HepG2 (cell line): ENCODE measurements around the gene KCNJ4. TPM values are rescaled to one million over a fixed set of nuclear protein-coding genes. Genes with fewer than 3 reads are reported as not detected.

Source experiments
- ATF7-NPFF ChIP-seq: sonication (generic); formaldehyde crosslinking; IDR thresholded peaks from 2 replicates; pipeline ENCODE4 v1.8.1; 2023; ENCODE audit warnings: mild to moderate bottlenecking, low read depth, missing genetic modification reagents, moderate library complexity
- HNF1A ChIP-seq, 2 experiments: sonication (generic) in 1 of 2; formaldehyde crosslinking in 1 of 2; IDR thresholded peaks; 2 replicates each; pipeline versions ENCODE4 v1.4.0 to v1.6.1; 2016 to 2020; ENCODE audit warnings: borderline replicate concordance in 1 of 2, low read depth in 1 of 2, mild to moderate bottlenecking in 1 of 2, missing genetic modification reagents in 1 of 2
- HOXA3 ChIP-seq: sonication (generic); formaldehyde crosslinking; IDR thresholded peaks from 2 replicates; pipeline ENCODE4 v1.5.0; 2020; ENCODE audit warnings: missing genetic modification reagents
- ISX ChIP-seq: sonication (generic); formaldehyde crosslinking; conservative IDR thresholded peaks from 2 replicates; pipeline ENCODE4 v1.5.0; 2020; ENCODE audit warnings: missing genetic modification reagents
- KAT2B ChIP-seq: fragments of 150-350 bp; IDR thresholded peaks from 2 replicates; pipeline ENCODE4 v1.6.1; 2014; ENCODE audit warnings: low read depth, low read length, borderline replicate concordance
- KDM1A ChIP-seq: IDR thresholded peaks from 2 replicates; pipeline ENCODE4 v1.6.1; 2016; ENCODE audit warnings: missing compliant biosample characterization
- KDM4B ChIP-seq: sonication (generic); formaldehyde crosslinking; IDR thresholded peaks from 2 replicates; pipeline ENCODE4 v1.4.0; 2020; ENCODE audit warnings: missing genetic modification reagents
- KLF16 ChIP-seq, 2 experiments: sonication (generic) in 1 of 2; formaldehyde crosslinking in 1 of 2; IDR thresholded peaks; 2 replicates each; pipeline versions ENCODE4 v1.6.1 to v1.8.0; 2016 to 2023; ENCODE audit warnings: missing genetic modification reagents in 2 of 2, missing compliant biosample characterization in 1 of 2
- MAF1 ChIP-seq: sonication (generic); formaldehyde crosslinking; IDR thresholded peaks from 2 replicates; pipeline ENCODE4 v1.5.0; 2020; ENCODE audit warnings: missing genetic modification reagents, borderline replicate concordance
- MTA1 ChIP-seq: sonication (generic); formaldehyde crosslinking; IDR thresholded peaks from 2 replicates; pipeline ENCODE4 v1.4.0; 2020; ENCODE audit warnings: missing genetic modification reagents, mild to moderate bottlenecking, borderline replicate concordance
- MYPOP ChIP-seq: sonication (generic); formaldehyde crosslinking; IDR thresholded peaks from 2 replicates; pipeline ENCODE4 v1.8.1; 2023; ENCODE audit warnings: mild to moderate bottlenecking, moderate library complexity, missing genetic modification reagents
- PBX2 ChIP-seq: IDR thresholded peaks from 2 replicates; pipeline ENCODE4 v1.6.1; 2016; ENCODE audit warnings: control low read depth
- RBAK ChIP-seq: sonication (generic); formaldehyde crosslinking; IDR thresholded peaks from 2 replicates; pipeline ENCODE4 v1.5.1; 2020; ENCODE audit warnings: mild to moderate bottlenecking, missing genetic modification reagents
- RBM22 ChIP-seq: fragments of 200-400 bp; formaldehyde crosslinking; optimal IDR thresholded peaks from 2 replicates; pipeline ENCODE3; 2017; ENCODE audit warnings: mild to moderate bottlenecking, low read length, moderate library complexity
- SNAPC5 ChIP-seq: sonication (generic); formaldehyde crosslinking; IDR thresholded peaks from 2 replicates; pipeline ENCODE4 v1.8.1; 2023; ENCODE audit warnings: mild to moderate bottlenecking, missing genetic modification reagents, borderline replicate concordance
- ZIK1 ChIP-seq: sonication (generic); formaldehyde crosslinking; IDR thresholded peaks from 2 replicates; pipeline ENCODE4 v1.5.0; 2020; ENCODE audit warnings: mild to moderate bottlenecking, low read depth, missing genetic modification reagents, borderline replicate concordance
- ZNF143 ChIP-seq: sonication (generic); formaldehyde crosslinking; IDR thresholded peaks from 2 replicates; pipeline ENCODE4 v1.4.0; 2020; ENCODE audit warnings: missing genetic modification reagents
- ZNF562 ChIP-seq: sonication (generic); formaldehyde crosslinking; IDR thresholded peaks from 2 replicates; pipeline ENCODE4 v1.8.0; 2022; ENCODE audit warnings: missing genetic modification reagents, borderline replicate concordance
- ZNF660 ChIP-seq: sonication (generic); formaldehyde crosslinking; IDR thresholded peaks from 2 replicates; pipeline ENCODE4 v1.5.1; 2020; ENCODE audit warnings: mild to moderate bottlenecking, low read depth, missing genetic modification reagents, borderline replicate concordance
- ZNF781 ChIP-seq: sonication (generic); formaldehyde crosslinking; IDR thresholded peaks from 2 replicates; pipeline ENCODE4 v1.5.1; 2020; ENCODE audit warnings: borderline replicate concordance, mild to moderate bottlenecking, missing genetic modification reagents; ENCODE audit errors: not compliant biosample characterization
- polyA plus RNA-seq, 8 experiments: library from polyadenylated mRNA; depleted of rRNA in 3 of 8; stranded (reverse) in 7 of 8; unstranded in 1 of 8; fragments of >200 nt; fragmentation: Illumina TruSeq in 4 of 8; extraction: Trizol in 4 of 8; gene quantifications; 2 replicates each; pipeline versions ENCODE4 v1.2.1 to v1.2.3, GENCODE V29; 2011 to 2016; ENCODE audit warnings: low read depth in 4 of 8, missing spikeins in 1 of 8, mixed read lengths in 1 of 8; ENCODE audit not compliant: insufficient read depth in 1 of 8
- total RNA-seq, 5 experiments: library from RNA; depleted of rRNA; stranded (reverse); fragments of >200 nt; fragmentation: Illumina TruSeq; extraction: Trizol; gene quantifications; 2 replicates each; pipeline ENCODE4 v1.2.3, GENCODE V29; 2016; ENCODE audit warnings: low read depth in 1 of 5

Gene KCNJ4
- total and polyA plus RNA-seq, 2 of the 13 experiments (the other 11 are each of a cell fraction or from before 2014, with no cell fraction given) = not detected

DNA sequence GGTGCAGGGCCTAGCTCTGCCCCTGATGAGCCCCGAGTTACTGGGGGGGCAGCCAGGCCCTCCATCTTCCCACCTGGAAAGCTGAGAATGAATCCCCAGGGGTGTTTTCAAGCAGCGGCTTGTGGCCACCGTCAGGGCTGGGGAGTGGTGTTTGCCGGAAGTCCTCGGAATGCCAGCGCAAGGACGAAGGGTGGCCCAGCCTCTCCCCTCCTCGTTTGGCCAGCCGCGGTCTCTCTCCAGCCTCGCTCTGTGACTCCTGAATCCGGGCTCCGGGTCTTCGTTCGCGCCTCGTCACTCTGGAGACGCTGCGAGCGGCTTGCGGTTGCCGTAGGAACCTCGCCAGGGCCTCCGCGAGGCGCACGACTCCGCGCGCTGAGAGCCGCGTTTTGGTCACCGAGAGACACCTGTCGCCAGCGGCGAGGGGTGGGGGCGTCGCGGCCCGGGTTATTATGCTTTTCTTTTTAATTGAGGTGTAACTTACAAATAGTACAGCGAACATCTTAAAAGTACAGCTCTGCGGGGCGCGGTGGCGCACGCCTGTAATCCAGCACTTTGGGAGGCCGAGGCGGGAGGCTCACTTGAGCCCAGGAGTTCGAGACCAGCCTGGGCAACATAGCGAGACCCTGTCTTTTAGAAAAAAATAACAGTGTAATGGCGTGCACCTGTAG, 6.5 kb upstream of the KCNJ4 start (continued):
- TF ChIP-seq HNF1A (IDR thresholded peaks at IDR 0.05; ENCODE audit: low read depth) (no peak), HNF1A (CRISPR knock-in tag; IDR thresholded peaks at IDR 0.05; ENCODE audit: borderline replicate concordance) (no peak), ZNF660 (CRISPR knock-in tag) (no peak), MTA1 (no peak), PBX2 (CRISPR knock-in tag) (0 out of 2 replicates have a peak, but pooled peaks have one; percentile 30), ZIK1 (CRISPR knock-in tag) (no peak), MYPOP (CRISPR knock-in tag) (peak; percentile 98), ZNF143 (no peak), ISX (CRISPR knock-in tag) (no peak), KDM4B (CRISPR knock-in tag) (no peak), RBAK (no peak), ZNF781 (no peak), MAF1 (CRISPR knock-in tag) (no peak), KLF16 (CRISPR knock-in tag; IDR thresholded peaks at IDR 0.05) (0 out of 4 replicates have a peak, but pooled peaks of 1 of the 2 experiments have one; percentile 40), KDM1A (no peak), HOXA3 (CRISPR knock-in tag) (peak; percentile 85), SNAPC5 (no peak), ATF7-NPFF (CRISPR knock-in tag) (no peak), KAT2B (no peak), RBM22 (peak; percentile 90), ZNF562 (CRISPR knock-in tag) (no peak)
